CD4-positive, alpha-beta T cell (primary cell): ENCODE measurements around the gene TTLL9. TPM values are rescaled to one million over a fixed set of nuclear protein-coding genes. Genes with fewer than 3 reads are reported as not detected.
"Not testable (repeated sequence)": the region's sequence is repeated elsewhere in the genome, so short reads cannot be mapped to it uniquely, and the experiment has no call there.

ENCODE experiments used
- ATAC-seq: fragments of 200-7000 bp; cut with Tn5 transposase; one replicate; pipeline ENCODE4 v1.10.0; 2022; ENCODE audit warnings: mild to moderate bottlenecking; ENCODE audit not compliant: poor library complexity
- CTCF ChIA-PET: fragments of 350-600 bp; sonication (Branson Sonifier 250); formaldehyde crosslinking; loops from one replicate; lab custom pipeline; 2021; ENCODE audit warnings: antibody characterized with exemption, inconsistent platforms; lab: Charles Lee
- POLR2A ChIA-PET: fragments of 350-600 bp; sonication (Branson Sonifier 250); formaldehyde crosslinking; loops from one replicate; lab custom pipeline; 2021; ENCODE audit warnings: antibody characterized with exemption, inconsistent platforms; lab: Charles Lee
- DNase-seq, 14 experiments: peaks; one replicate each; pipeline ENCODE4 v3.0.0-alpha.2; 2013 to 2020; ENCODE audit warnings: mixed read lengths in 2 of 14
- H3K27ac ChIP-seq, 2 donors: one replicate each; pipeline versions ENCODE4 v1.5.1 to v1.7.0; 2013; ENCODE audit warnings: low read length in 2 of 2, low read depth in 1 of 2, mild to moderate bottlenecking in 1 of 2
- H3K27me3 ChIP-seq, 2 experiments: 1 replicate in 1 of 2; 2 replicates in 1 of 2; pipeline versions ENCODE4 v1.6.1 to v1.7.0; 2013; ENCODE audit warnings: low read length in 2 of 2, control low read depth in 1 of 2, mild to moderate bottlenecking in 1 of 2, moderate library complexity in 1 of 2; ENCODE audit not compliant: insufficient read depth in 2 of 2, control insufficient read depth in 1 of 2
- H3K36me3 ChIP-seq: one replicate; pipeline ENCODE4 v1.6.1; 2013; ENCODE audit warnings: low read length, control low read depth; ENCODE audit not compliant: insufficient read depth
- H3K4me1 ChIP-seq: one replicate; pipeline ENCODE4 v1.6.1; 2013; ENCODE audit warnings: low read length, control low read depth; ENCODE audit not compliant: insufficient read depth
- H3K4me3 ChIP-seq: one replicate; pipeline ENCODE4 v1.5.1; 2013; ENCODE audit warnings: mild to moderate bottlenecking, low read length, moderate library complexity
- H3K9me3 ChIP-seq, 2 experiments: 1 replicate in 1 of 2; 2 replicates in 1 of 2; pipeline versions ENCODE4 v1.6.1 to v1.7.0; 2013; ENCODE audit warnings: low read length in 2 of 2, mild to moderate bottlenecking in 2 of 2, control low read depth in 1 of 2, moderate library complexity in 1 of 2; ENCODE audit not compliant: control insufficient read depth in 1 of 2, insufficient read depth in 1 of 2
- H3K27ac Mint-ChIP-seq: one replicate; pipeline ENCODE4 v1.8.0; 2020; ENCODE audit warnings: mixed read lengths
- H3K27me3 Mint-ChIP-seq: one replicate; pipeline ENCODE4 v1.8.0; 2021; ENCODE audit warnings: mixed read lengths
- H3K36me3 Mint-ChIP-seq: one replicate; pipeline ENCODE4 v1.8.0; 2021; ENCODE audit warnings: low read depth, mixed read lengths
- H3K4me1 Mint-ChIP-seq: one replicate; pipeline ENCODE4 v1.8.0; 2021; ENCODE audit warnings: low read depth, mixed read lengths
- H3K4me3 Mint-ChIP-seq: one replicate; pipeline ENCODE4 v1.8.0; 2020; ENCODE audit warnings: mild to moderate bottlenecking, mixed read lengths
- H3K9me3 Mint-ChIP-seq: one replicate; pipeline ENCODE4 v1.8.0; 2020; ENCODE audit warnings: mixed read lengths
- CTCF ChIP-seq: fragments of 200-600 bp; IDR thresholded peaks from one replicate; pipeline ENCODE4 v1.8.0; 2022; ENCODE audit warnings: antibody characterized with exemption, mild to moderate bottlenecking
- intact Hi-C, 2 experiments: fragments of 100-400 bp; cut with DNase I in 1 of 2; cut with micrococcal nuclease in 1 of 2; formaldehyde crosslinking; loops; one replicate each; pipeline versions ENCODE4 v1.15.1 to v1.9.0; 2023 to 2025; cut with DNase I, micrococcal nuclease
- total RNA-seq, 174 experiments: library from RNA in 2 of 174; stranded (reverse) in 2 of 174; gene quantifications; one replicate each; pipeline ENCODE4 v1.2.3 and lab custom pipeline; 2021 to 2026

The TTLL9 gene
- total RNA-seq, 2 experiments from 2014 or later, result not detected

GRCh38 chr20:31824554-31825313 is 45.7 kb upstream of the TTLL9 start:
- CTCF ChIA-PET, result no interaction called here
- Mint-ChIP-seq H3K4me3 (no peak overlapping the region), H3K36me3 (no peaks in the 10 kb centered on the region), H3K4me1 (no peaks in the 10 kb centered on the region), H3K9me3 (no peaks in the 10 kb centered on the region), H3K27me3 (no peaks in the 10 kb centered on the region), H3K27ac (no peak overlapping the region)
- POLR2A ChIA-PET, result no interaction called here
- Histone ChIP-seq H3K9me3 (no peaks in the 10 kb centered on the region), H3K36me3 (no peaks in the 10 kb centered on the region), H3K27me3 (peaks cover 0 to 3% of the 10 kb centered on the region in 2 experiments), H3K27ac (no peak overlapping the region), H3K4me1 (peaks cover 10% of the 10 kb centered on the region), H3K4me3 (no peak overlapping the region)
- ATAC-seq (no peak), DNase-seq (no peak)
- no peak for TF ChIP-seq CTCF
- intact Hi-C loops, result loop anchor here in 1 of 2 experiments (10.0 kb wide), 1 partner anchor 830 kb away; no protein-coding TSS in a partner anchor

GRCh38 chr20:31826074-31826473 is 44.4 kb upstream of the TTLL9 start:
- no peaks in the 10 kb centered on the region for H3K36me3 Mint-ChIP-seq
- no peaks in the 10 kb centered on the region for H3K4me1 Mint-ChIP-seq
- no peak overlapping the region for H3K4me3 Mint-ChIP-seq
- H3K27ac Mint-ChIP-seq, result no peak overlapping the region
- no peak for TF ChIP-seq CTCF
- H3K27me3 ChIP-seq, result peaks cover 0 to 3% of the 10 kb centered on the region in 2 experiments
- POLR2A ChIA-PET, result no interaction called here
- CTCF ChIA-PET, result no interaction called here
- H3K4me1 ChIP-seq, result peaks cover 10% of the 10 kb centered on the region
- DNase-seq, result no peak
- intact Hi-C loops, result loop anchor here in 1 of 2 experiments (10.0 kb wide), 1 partner anchor 829 kb away; no protein-coding TSS in a partner anchor
- H3K27ac ChIP-seq, result no peak overlapping the region
- no peak overlapping the region for H3K4me3 ChIP-seq
- no peak for ATAC-seq
- no peaks in the 10 kb centered on the region for H3K9me3 ChIP-seq
- no peaks in the 10 kb centered on the region for H3K27me3 Mint-ChIP-seq
- no peaks in the 10 kb centered on the region for H3K9me3 Mint-ChIP-seq
- no peaks in the 10 kb centered on the region for H3K36me3 ChIP-seq

- Mint-ChIP-seq H3K36me3 (no peaks in the 10 kb centered on the region), H3K27ac (no peak overlapping the region), H3K9me3 (no peaks in the 10 kb centered on the region), H3K27me3 (no peaks in the 10 kb centered on the region), H3K4me3 (no peak overlapping the region), H3K4me1 (no peaks in the 10 kb centered on the region)
- Histone ChIP-seq H3K4me3 (no peak overlapping the region), H3K27me3 (peaks cover 0 to 3% of the 10 kb centered on the region in 2 experiments), H3K9me3 (no peaks in the 10 kb centered on the region), H3K27ac (no peak overlapping the region), H3K4me1 (peaks cover 10% of the 10 kb centered on the region), H3K36me3 (no peaks in the 10 kb centered on the region)
- intact Hi-C loops, result loop anchor here in 1 of 2 experiments (10.0 kb wide), 1 partner anchor 828 kb away; no protein-coding TSS in a partner anchor
- POLR2A ChIA-PET, result no interaction called here
- DNase-seq (no peak), ATAC-seq (no peak)
- CTCF ChIA-PET, result no interaction called here
- TF ChIP-seq CTCF, result no peak
Measured at GRCh38 chr20:31827059-31827458, 43.4 kb upstream of the TTLL9 start.

- H3K9me3 ChIP-seq, H3K4me3 Mint-ChIP-seq, H3K27ac ChIP-seq, H3K36me3 ChIP-seq, H3K27ac Mint-ChIP-seq, H3K27me3 Mint-ChIP-seq, CTCF ChIA-PET, H3K9me3 Mint-ChIP-seq, H3K4me1 Mint-ChIP-seq, H3K4me3 ChIP-seq, DNase-seq, H3K27me3 ChIP-seq, ATAC-seq, POLR2A ChIA-PET, H3K36me3 Mint-ChIP-seq, H3K4me1 ChIP-seq: not testable (repeated sequence)
- intact Hi-C loops, result loop anchor here in 1 of 2 experiments (10.0 kb wide), 1 partner anchor 827 kb away; no protein-coding TSS in a partner anchor
Measured at GRCh38 chr20:31828016-31828415, 42.4 kb upstream of the TTLL9 start.
